ENCODE measurements around the gene TYK2. TPM values are rescaled to one million over a fixed set of nuclear protein-coding genes. Genes with fewer than 3 reads are reported as not detected.

Gene TYK2
- total RNA-seq, result 100 to 1,000 TPM; 111 to 463 (median 201) TPM

- 0% methylated on average over 2 to 54 of the region's 58 CpGs for WGBS, 2 donors (ENCODE audit: low coverage in 1 of 2)
- DNase-seq, result peak; percentile 98
- Histone ChIP-seq H3K36me3 (peaks cover 0 to 5% (median 0%) of the 10 kb centered on the region in 4 donors), H3K27ac (peak within 1 kb of the TSS; percentile 84 to 91 (median 88)), H3K4me3 (peak within 1 kb of the TSS; percentile 57 to 88 (median 86)), H3K9me3 (no peaks in the 10 kb centered on the region), H3K27me3 (no peaks in the 10 kb centered on the region), H3K4me1 (peaks cover 9 to 21% (median 14%) of the 10 kb centered on the region in 4 donors)
- in situ Hi-C loops (cut with MboI; ENCODE audit: low pct_ligation_motif_present in 1 of 4, low pct_unique_long_range_greater_than_20kb in 1 of 4, low sequenced_read_pairs in 3 of 4), result loop anchor here (5.0 to 25.0 kb wide), 2 partner anchors 113 to 443 kb away; partner anchors contain the start of gene OLFM2 (in 3 of the 4)
- TF ChIP-seq CTCF (IDR thresholded peaks at IDR 0.05), result no peak
- TF ChIP-seq POLR2AphosphoS5 (IDR thresholded peaks at IDR 0.05), result peak; percentile 47 to 76 (median 75)
- no peak for TF ChIP-seq EP300 (IDR thresholded peaks at IDR 0.05; ENCODE audit: low read depth)
- TF ChIP-seq POLR2A (IDR thresholded peaks at IDR 0.05), result peak; percentile 81
- intact Hi-C loops (cut with DNase I; ENCODE audit: low total_unique reads), result no loop called here
These were observed at the start of gene TYK2 for GRCh38 chr19:10380313-10381102. Gene TYK2, minus strand, starts transcription at chr19:10380572. Its CDS starts 2,166 bp downstream, at chr19:10378406.

- DNase-seq, result no peak
- intact Hi-C loops (cut with DNase I; ENCODE audit: low total_unique reads) (no loop called here), in situ Hi-C loops (cut with MboI; ENCODE audit: low pct_ligation_motif_present in 1 of 4, low pct_unique_long_range_greater_than_20kb in 1 of 4, low sequenced_read_pairs in 3 of 4) (no loop called here)
- TF ChIP-seq POLR2A (IDR thresholded peaks at IDR 0.05) (no peak), POLR2AphosphoS5 (IDR thresholded peaks at IDR 0.05) (no peak), EP300 (IDR thresholded peaks at IDR 0.05; ENCODE audit: low read depth) (no peak), CTCF (IDR thresholded peaks at IDR 0.05) (no peak)
- H3K27ac ChIP-seq, result peak overlapping the region in 1 of 4 donors; percentile 23
- WGBS, 2 donors (ENCODE audit: low coverage in 1 of 2), result 35 to 58% methylated on average over 5 of the region's 5 CpGs
- no peaks in the 10 kb centered on the region for H3K36me3 ChIP-seq
- no peak overlapping the region for H3K4me3 ChIP-seq
- H3K9me3 ChIP-seq, result no peaks in the 10 kb centered on the region
- H3K4me1 ChIP-seq, result peaks cover 17 to 42% (median 36%) of the 10 kb centered on the region in 4 donors
- peaks cover 39% of the 10 kb centered on the region for H3K27me3 ChIP-seq
These were observed 48.6 kb upstream of the TYK2 start for GRCh38 chr19:10428996-10429381.

- peaks cover 57% of the 10 kb centered on the region for H3K27me3 ChIP-seq
- H3K4me1 ChIP-seq, result peaks cover 10 to 38% (median 30%) of the 10 kb centered on the region in 4 donors
- H3K9me3 ChIP-seq, result no peaks in the 10 kb centered on the region
- DNase-seq, result no peak
- WGBS, 2 donors (ENCODE audit: low coverage in 1 of 2), result 73 to 76% methylated on average over 5 to 6 of the region's 6 CpGs
- TF ChIP-seq POLR2A (IDR thresholded peaks at IDR 0.05) (no peak), CTCF (IDR thresholded peaks at IDR 0.05) (no peak)
- in situ Hi-C loops (cut with MboI; ENCODE audit: low pct_ligation_motif_present in 1 of 4, low pct_unique_long_range_greater_than_20kb in 1 of 4, low sequenced_read_pairs in 3 of 4), result no loop called here
- no peaks in the 10 kb centered on the region for H3K36me3 ChIP-seq
- no peak overlapping the region for H3K4me3 ChIP-seq
- intact Hi-C loops (cut with DNase I; ENCODE audit: low total_unique reads), result no loop called here
- no peak overlapping the region for H3K27ac ChIP-seq
These were observed 46.8 kb upstream of the TYK2 start for GRCh38 chr19:10427169-10427568.

DNA sequence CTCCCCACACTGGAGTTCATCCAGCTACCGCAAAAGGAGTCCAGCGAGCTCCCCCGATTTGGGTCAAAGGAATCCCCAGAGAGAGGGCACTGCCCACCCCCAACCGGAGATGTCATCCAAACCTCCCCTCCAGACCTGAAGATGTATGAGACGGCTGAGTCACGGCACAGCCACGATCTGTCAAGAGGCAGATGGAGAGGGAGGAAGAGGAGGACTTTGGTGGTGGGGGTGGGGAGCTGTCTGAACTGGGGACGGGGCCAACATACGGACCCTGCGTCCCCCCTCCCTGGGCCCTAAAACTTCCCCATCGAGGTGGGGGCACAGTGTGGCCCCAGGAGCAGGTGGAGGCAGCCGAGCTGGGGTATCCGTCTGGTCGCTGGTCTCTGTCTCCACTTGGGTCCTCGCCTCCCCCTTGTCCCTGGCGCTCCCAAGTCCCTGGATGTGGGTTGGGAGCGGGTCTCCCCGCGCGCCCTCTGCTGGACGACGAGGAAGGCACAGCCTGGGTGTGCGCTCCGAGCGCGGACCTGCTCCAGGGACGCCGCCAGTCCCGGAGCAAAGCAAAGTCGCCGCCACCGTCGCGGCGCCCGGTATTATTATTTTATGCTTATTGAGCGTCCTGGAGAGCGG lies 43.8 kb upstream of the TYK2 start:
- H3K4me3 ChIP-seq, result peak overlapping the region; percentile 5 to 46 (median 17)
- peak overlapping the region; percentile 20 to 55 (median 28) for H3K27ac ChIP-seq
- H3K4me1 ChIP-seq, result peaks cover 14 to 43% (median 37%) of the 10 kb centered on the region in 4 donors
- no peak for TF ChIP-seq POLR2A (IDR thresholded peaks at IDR 0.05)
- peak; percentile 84 to 97 (median 93) for TF ChIP-seq CTCF (IDR thresholded peaks at IDR 0.05)
- TF ChIP-seq POLR2AphosphoS5 (IDR thresholded peaks at IDR 0.05), result peak in 1 of 3 donors; percentile 14
- no peak for TF ChIP-seq EP300 (IDR thresholded peaks at IDR 0.05; ENCODE audit: low read depth)
- H3K9me3 ChIP-seq, result no peaks in the 10 kb centered on the region
- intact Hi-C loops (cut with DNase I; ENCODE audit: low total_unique reads), result no loop called here
- DNase-seq, result peak; percentile 86
- 0 to 2% methylated on average over 2 to 38 of the region's 38 CpGs for WGBS, 2 donors (ENCODE audit: low coverage in 1 of 2)
- peaks cover 82% of the 10 kb centered on the region for H3K27me3 ChIP-seq
- H3K36me3 ChIP-seq, result no peaks in the 10 kb centered on the region
- in situ Hi-C loops (cut with MboI; ENCODE audit: low pct_ligation_motif_present in 1 of 4, low pct_unique_long_range_greater_than_20kb in 1 of 4, low sequenced_read_pairs in 3 of 4), result no loop called here

Measured in transverse colon (tissue), 4 donors.